ENCODE data around the gene DGCR6. TPM values are rescaled to one million over a fixed set of nuclear protein-coding genes. Genes with fewer than 3 reads are reported as not detected.
"Not testable (repeated sequence)": the region's sequence is repeated elsewhere in the genome, so short reads cannot be mapped to it uniquely, and the experiment has no call there.

Gene DGCR6
- total RNA-seq, 2 donors from 2014 or later = 6.7 to 10.5 TPM

- ATAC-seq; H3K27me3 ChIP-seq; H3K4me3 ChIP-seq; DNase-seq; H3K4me1 ChIP-seq; intact Hi-C loops (cut with DNase I); H3K9me3 ChIP-seq; H3K36me3 ChIP-seq (replicated peaks in 1 of 2; ENCODE audit: insufficient read depth in 1 of 2, low read depth in 2 of 2); H3K27ac ChIP-seq: not testable (repeated sequence)
- 84% methylated on average over 10 of the region's 11 CpGs; no CpG with 5 or more reads in 1 of the 2 donors for WGBS, 2 donors
These were observed 54.2 kb downstream of the DGCR6 start for GRCh38 chr22:18960166-18960820.

GRCh38 chr22:18961201-18961600, 55.1 kb downstream of the DGCR6 start:
- intact Hi-C loops (cut with DNase I); H3K27me3 ChIP-seq; H3K36me3 ChIP-seq (replicated peaks in 1 of 2; ENCODE audit: insufficient read depth in 1 of 2, low read depth in 2 of 2); H3K27ac ChIP-seq; DNase-seq; H3K4me3 ChIP-seq; H3K9me3 ChIP-seq; ATAC-seq; H3K4me1 ChIP-seq: not testable (repeated sequence)
- 68 to 80% methylated on average over 6 to 7 of the region's 7 CpGs for WGBS, 2 donors

Other genes starting within 250 kb of the DGCR6 start
- 10 to 100 TPM in 1 of 2 donors, 1 to 10 TPM in 1; 1.0 to 11.5 TPM for gene PRODH, start 30.0 kb downstream of the DGCR6 start, total RNA-seq
- gene DGCR2, start 216.1 kb downstream of the DGCR6 start, total RNA-seq = 10 to 100 TPM; 43.8 to 89.3 TPM
- gene TSSK2, start 225.0 kb downstream of the DGCR6 start, total RNA-seq = under 1 TPM in 1 of 2 donors, not detected in 1; 0.33 TPM
- gene ESS2, start 238.3 kb downstream of the DGCR6 start, total RNA-seq = 1 to 10 TPM; 4.6 to 7.3 TPM
- not detected for gene GSC2, start 244.0 kb downstream of the DGCR6 start, total RNA-seq

Data from body of pancreas (tissue), 4 donors.